ENCODE measurements around the gene PCNX3.
A peak's percentile ranks its signal among the peaks of the same experiment; 100 is the strongest.
"Not testable (repeated sequence)": the region's sequence is repeated elsewhere in the genome, so short reads cannot be mapped to it uniquely, and the experiment has no call there.

PCNX3 gene

GRCh38 chr11:65650547-65651338, 35.2 kb downstream of the PCNX3 start:
- no peak for DNase-seq
- TF ChIP-seq GATA1 (IDR thresholded peaks at IDR 0.05; ENCODE audit: low read depth, low read length) (no peak), POLR2A (IDR thresholded peaks at IDR 0.05; ENCODE audit: low read length) (no peak)

- no peak for TF ChIP-seq GATA1 (IDR thresholded peaks at IDR 0.05; ENCODE audit: low read depth, low read length)
- TF ChIP-seq POLR2A (IDR thresholded peaks at IDR 0.05; ENCODE audit: low read length): no peak
- DNase-seq: no peak
Observed at GRCh38 chr11:65651339-65651588, 35.7 kb downstream of the PCNX3 start.

- no peak for TF ChIP-seq GATA1 (IDR thresholded peaks at IDR 0.05; ENCODE audit: low read depth, low read length)
- TF ChIP-seq POLR2A (IDR thresholded peaks at IDR 0.05; ENCODE audit: low read length): no peak
- DNase-seq: peak; percentile 72 to 86
Observed at GRCh38 chr11:65651589-65652510, 36.3 kb downstream of the PCNX3 start.

- TF ChIP-seq GATA1 (IDR thresholded peaks at IDR 0.05; ENCODE audit: low read depth, low read length): no peak
- peak; percentile 73 for TF ChIP-seq POLR2A (IDR thresholded peaks at IDR 0.05; ENCODE audit: low read length)
- peak; percentile 88 to 94 for DNase-seq
Observed at GRCh38 chr11:65652511-65653228, 37.1 kb downstream of the PCNX3 start.

GRCh38 chr11:65653229-65654225, 38.0 kb downstream of the PCNX3 start:
- no peak for DNase-seq
- TF ChIP-seq POLR2A (IDR thresholded peaks at IDR 0.05; ENCODE audit: low read length): peak; percentile 59
- TF ChIP-seq GATA1 (IDR thresholded peaks at IDR 0.05; ENCODE audit: low read depth, low read length): no peak

- no peak for DNase-seq
- TF ChIP-seq POLR2A (IDR thresholded peaks at IDR 0.05; ENCODE audit: low read length) (no peak), GATA1 (IDR thresholded peaks at IDR 0.05; ENCODE audit: low read depth, low read length) (no peak)
Observed at GRCh38 chr11:65654375-65655349, 39.1 kb downstream of the PCNX3 start.

GRCh38 chr11:65655570-65656332, 40.2 kb downstream of the PCNX3 start:
- TF ChIP-seq GATA1 (IDR thresholded peaks at IDR 0.05; ENCODE audit: low read depth, low read length) (no peak), POLR2A (IDR thresholded peaks at IDR 0.05; ENCODE audit: low read length) (no peak)
- DNase-seq: no peak

- no peak for DNase-seq
- TF ChIP-seq GATA1 (IDR thresholded peaks at IDR 0.05; ENCODE audit: low read depth, low read length): no peak
- no peak for TF ChIP-seq POLR2A (IDR thresholded peaks at IDR 0.05; ENCODE audit: low read length)
Observed at GRCh38 chr11:65657426-65657825, 41.9 kb downstream of the PCNX3 start.

- no peak for DNase-seq
- TF ChIP-seq GATA1 (IDR thresholded peaks at IDR 0.05; ENCODE audit: low read depth, low read length) (no peak), POLR2A (IDR thresholded peaks at IDR 0.05; ENCODE audit: low read length) (no peak)
Observed at GRCh38 chr11:65658174-65659021, 42.8 kb downstream of the PCNX3 start.

GRCh38 chr11:65660038-65660437, 44.5 kb downstream of the PCNX3 start:
- no peak for TF ChIP-seq GATA1 (IDR thresholded peaks at IDR 0.05; ENCODE audit: low read depth, low read length)
- TF ChIP-seq POLR2A (IDR thresholded peaks at IDR 0.05; ENCODE audit: low read length): no peak

GRCh38 chr11:65660908-65661307, 45.3 kb downstream of the PCNX3 start:
- not testable (repeated sequence) for DNase-seq

More at GRCh38 chr11:65660038-65660437, 44.5 kb downstream of the PCNX3 start:
- DNase-seq: no peak
